Spleen (tissue), 11 donors: ENCODE results near the gene CRTC2. TPM values are rescaled to one million over a fixed set of nuclear protein-coding genes. Genes with fewer than 3 reads are reported as not detected.
"Not testable (repeated sequence)": the region's sequence is repeated elsewhere in the genome, so short reads cannot be mapped to it uniquely, and the experiment has no call there.

Experiments used
- DNase-seq: peaks from one replicate; pipeline ENCODE4 v3.0.0-alpha.2; 2020
- H3K27ac ChIP-seq, 8 donors: fragments of 200-600 bp; sonication (generic) in 7 of 8; 1 replicate in 4 of 8; 2 replicates in 4 of 8; pipeline versions ENCODE4 v1.5.0 to v1.8.0; 2016 to 2021; ENCODE audit warnings: inconsistent platforms in 4 of 8, mild to moderate bottlenecking in 4 of 8, moderate library complexity in 1 of 8
- H3K27me3 ChIP-seq, 7 donors: fragments of 200-600 bp; sonication (generic) in 6 of 7; replicated peaks in 1 of 7; 1 replicate in 4 of 7; 2 replicates in 3 of 7; pipeline versions ENCODE4 v1.5.0 to v1.8.0; 2016 to 2021; ENCODE audit warnings: inconsistent platforms in 3 of 7, mild to moderate bottlenecking in 1 of 7
- H3K36me3 ChIP-seq, 6 donors: fragments of 200-600 bp; sonication (generic) in 5 of 6; 1 replicate in 4 of 6; 2 replicates in 2 of 6; pipeline versions ENCODE4 v1.5.0 to v1.8.0; 2016 to 2021; ENCODE audit warnings: inconsistent platforms in 2 of 6
- H3K4me1 ChIP-seq, 6 donors: fragments of 200-600 bp; sonication (generic) in 5 of 6; 1 replicate in 3 of 6; 2 replicates in 3 of 6; pipeline versions ENCODE4 v1.5.0 to v1.8.0; 2016 to 2021; ENCODE audit warnings: inconsistent platforms in 3 of 6
- H3K4me3 ChIP-seq, 8 donors: fragments of 200-600 bp; sonication (generic) in 7 of 8; 1 replicate in 4 of 8; 2 replicates in 4 of 8; pipeline versions ENCODE4 v1.5.0 to v1.8.0; 2016 to 2021; ENCODE audit warnings: inconsistent platforms in 4 of 8, mild to moderate bottlenecking in 4 of 8, moderate library complexity in 2 of 8
- H3K9me3 ChIP-seq, 8 donors: fragments of 200-600 bp; sonication (generic) in 7 of 8; 1 replicate in 4 of 8; 2 replicates in 4 of 8; pipeline versions ENCODE4 v1.5.0 to v1.8.0; 2016 to 2021; ENCODE audit warnings: inconsistent platforms in 4 of 8
- CTCF ChIP-seq, 11 experiments: fragments of 200-600 bp in 7 of 11; fragments of 450-650 bp in 4 of 11; sonication (generic) in 4 of 11; IDR thresholded peaks in 8 of 11; conservative IDR thresholded peaks in 3 of 11; 1 replicate in 7 of 11; 2 replicates in 4 of 11; pipeline versions ENCODE4 v1.4.0 to v1.8.0; 2016 to 2021; ENCODE audit warnings: antibody characterized with exemption in 11 of 11, inconsistent platforms in 4 of 11, mild to moderate bottlenecking in 1 of 11
- POLR2A ChIP-seq, 3 donors: fragments of 450-650 bp; IDR thresholded peaks; one replicate each; pipeline ENCODE4 v1.5.1; 2017; ENCODE audit warnings: antibody characterized with exemption in 3 of 3, mild to moderate bottlenecking in 1 of 3
- POLR2AphosphoS5 ChIP-seq, 3 donors: sonication (generic); formaldehyde crosslinking; IDR thresholded peaks; one replicate each; pipeline ENCODE4 v1.5.1; 2017; ENCODE audit warnings: antibody characterized with exemption in 3 of 3
- WGBS, 5 donors: extraction: QIAGEN DNeasy Blood & Tissue Kit in 3 of 5; methylation state at CpG; one replicate each; pipeline versions ENCODE4 v1.1.5 to v1.1.7; 2013 to 2018; 5-methylcytosine and 5-hydroxymethylcytosine counted together
- intact Hi-C: fragments of 100-400 bp; cut with DNase I; formaldehyde crosslinking; loops from one replicate; pipeline ENCODE4 v1.15.0; 2023; ENCODE audit warnings: low total_unique reads
- polyA plus RNA-seq, 3 donors: library from polyadenylated mRNA; stranded (reverse); fragments of 200-250 nt; gene quantifications; one replicate each; pipeline ENCODE4 v1.2.1, GENCODE V29; 2013
- total RNA-seq, 7 donors: library from RNA; depleted of rRNA in 3 of 7; stranded (reverse); fragments of >200 nt in 3 of 7; fragmentation: NEBNext Ultra II Directional in 4 of 7; extraction: Animal tissue kit (Norgen Biotek cat#: 25700) in 4 of 7; gene quantifications; one replicate each; pipeline versions ENCODE4 v1.1.0 to v1.2.1, GENCODE V29; 2016 to 2021
- donor health status: healthy with polysubstance abuse.
- donor health status: DM: no; HTN: no; CAD: no; lungs with moderate emphysema.
- donor health status: DM: no; HTN: no; CAD: no.
- donor health status: Bipolar disorder and iron deficiency.
- donor health status: healthy.
- donor health status: DM: no; HTN: no; CAD: no.
- donor health status: DM: yes; HTN: yes; CAD: no.

Gene CRTC2
- total and polyA plus RNA-seq, 10 donors: 34.8 to 80.1 (median 69.5) TPM

- Histone ChIP-seq H3K27me3 (no peaks in the 10 kb centered on the region), H3K4me3 (peak overlapping the region; percentile 29 to 72 (median 48)), H3K9me3 (no peaks in the 10 kb centered on the region), H3K4me1 (peaks cover 24 to 80% (median 60%) of the 10 kb centered on the region in 6 donors), H3K27ac (peak overlapping the region; percentile 60 to 91 (median 84)), H3K36me3 (peaks cover 0 to 24% (median 0%) of the 10 kb centered on the region in 6 donors)
- DNase-seq: no peak
- no peak for TF ChIP-seq POLR2A (IDR thresholded peaks at IDR 0.05)
- no peak for TF ChIP-seq POLR2AphosphoS5 (IDR thresholded peaks at IDR 0.05)
- no peak for TF ChIP-seq CTCF (IDR thresholded peaks at IDR 0.05 in 8 of 11, conservative IDR thresholded peaks at IDR 0.05 in 3 of 11)
- intact Hi-C loops: no loop called here
- WGBS, 5 donors: 19 to 36% (median 27%) methylated on average over 7 of the region's 7 CpGs
Measured at GRCh38 chr1:153985341-153985912, 27.0 kb upstream of the CRTC2 start.

- H3K4me3 ChIP-seq: peak overlapping the region in 7 of 8 donors; percentile 29 to 72 (median 48)
- H3K27ac ChIP-seq: peak overlapping the region in 7 of 8 donors; percentile 82 to 91 (median 84)
- intact Hi-C loops: loop anchor here (5.0 kb wide), 1 partner anchor 187 kb away; no protein-coding TSS in a partner anchor
Measured at GRCh38 chr1:153984123-153984894, 25.9 kb upstream of the CRTC2 start.

DNA sequence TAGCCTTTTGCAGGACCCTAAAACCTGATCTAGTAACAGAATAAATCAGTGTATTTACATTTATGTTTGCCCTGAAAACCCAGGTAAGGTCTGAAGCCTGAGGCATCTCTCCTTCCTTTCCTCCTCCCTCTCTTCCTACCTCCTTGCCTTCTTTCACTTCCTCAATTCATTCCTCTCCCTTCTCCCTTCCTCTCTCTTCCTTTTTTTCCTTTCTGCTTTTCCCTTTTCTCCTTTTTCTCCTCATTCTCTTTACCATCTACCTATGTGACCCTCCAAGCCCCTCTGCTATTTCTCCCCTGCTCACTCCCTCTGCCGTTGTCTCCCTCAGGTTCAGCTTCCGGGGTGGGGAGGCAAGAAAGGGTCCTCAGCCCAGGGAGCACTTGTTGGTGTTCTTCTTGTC is 23.3 kb upstream of the CRTC2 start:
- Histone ChIP-seq H3K4me1 (peaks cover 24 to 81% (median 60%) of the 10 kb centered on the region in 6 donors), H3K36me3 (peaks cover 0 to 30% (median 0%) of the 10 kb centered on the region in 6 donors), H3K27ac (peak overlapping the region in 7 of 8 donors; percentile 51 to 71 (median 65))
- not testable (repeated sequence) for H3K4me3 ChIP-seq, DNase-seq, H3K9me3 ChIP-seq, H3K27me3 ChIP-seq
- intact Hi-C loops: loop anchor here (5.0 kb wide), 1 partner anchor 184 kb away; no protein-coding TSS in a partner anchor
- WGBS, 5 donors: 81 to 91% (median 83%) methylated on average over 2 of the region's 2 CpGs

More at GRCh38 chr1:153984123-153984894, 25.9 kb upstream of the CRTC2 start:
- Histone ChIP-seq H3K4me1 (peaks cover 24 to 75% (median 54%) of the 10 kb centered on the region in 6 donors), H3K27me3 (no peaks in the 10 kb centered on the region), H3K36me3 (peaks cover 0 to 24% (median 0%) of the 10 kb centered on the region in 6 donors), H3K9me3 (no peaks in the 10 kb centered on the region)
- no peak for TF ChIP-seq CTCF (IDR thresholded peaks at IDR 0.05 in 8 of 11, conservative IDR thresholded peaks at IDR 0.05 in 3 of 11)
- TF ChIP-seq POLR2AphosphoS5 (IDR thresholded peaks at IDR 0.05): peak in 1 of 3 donors; percentile 52
- WGBS, 5 donors: 40 to 57% (median 45%) methylated on average over 6 of the region's 6 CpGs
- DNase-seq: no peak

GRCh38 chr1:153979091-153979490 is 20.7 kb upstream of the CRTC2 start:
- peak; percentile 39 for DNase-seq
- intact Hi-C loops, H3K4me3 ChIP-seq, H3K9me3 ChIP-seq, H3K27me3 ChIP-seq: not testable (repeated sequence)
- 93 to 96% (median 95%) methylated on average over 12 of the region's 12 CpGs for WGBS, 5 donors
- Histone ChIP-seq H3K36me3 (peaks cover 0 to 52% (median 19%) of the 10 kb centered on the region in 6 donors), H3K27ac (peak overlapping the region in 1 of 8 donors; percentile 98), H3K4me1 (peaks cover 20 to 81% (median 54%) of the 10 kb centered on the region in 6 donors)
